H1 (cell line): ENCODE measurements around the gene COX10. TPM values are rescaled to one million over a fixed set of nuclear protein-coding genes. Genes with fewer than 3 reads are reported as not detected.

Experiments
- CTCF ChIA-PET: fragments of 300-600 bp; sonication (Branson Sonifier 250); formaldehyde crosslinking; loops from one replicate; lab custom pipeline; 2021; ENCODE audit not compliant: partially characterized antibody; lab: Charles Lee
- POLR2A ChIA-PET: fragments of 300-600 bp; sonication (Branson Sonifier 250); formaldehyde crosslinking; loops from one replicate; lab custom pipeline; 2021; ENCODE audit warnings: inconsistent platforms; ENCODE audit not compliant: partially characterized antibody; lab: Charles Lee
- DNase-seq, 2 experiments: peaks; one replicate each; pipeline versions ENCODE4 v3.0.0 to v3.0.0-alpha.2; 2010 to 2022; ENCODE audit warnings: low spot score in 2 of 2, low read depth in 1 of 2, mixed read lengths in 1 of 2
- FAIRE-seq: peaks from 2 replicates; lab custom pipeline; 2011; peaks lifted over from hg19 to GRCh38; lab: Jason Lieb, UNC
- H2AFZ ChIP-seq: 2 replicates; pipeline ENCODE4 v1.8.1; 2012; ENCODE audit warnings: low read length, inconsistent platforms
- H2AK5ac ChIP-seq: 2 replicates; pipeline ENCODE4 v1.6.1; 2013; ENCODE audit warnings: low read depth, low read length
- H2BK120ac ChIP-seq: replicated peaks from 2 replicates; pipeline ENCODE3; 2013; ENCODE audit warnings: low read depth, low read length, inconsistent platforms
- H2BK12ac ChIP-seq: 2 replicates; pipeline ENCODE4 v1.6.1; 2013; ENCODE audit warnings: low read depth, low read length
- H2BK15ac ChIP-seq: 2 replicates; pipeline ENCODE4 v1.6.1; 2013; ENCODE audit warnings: low read length
- H2BK20ac ChIP-seq: 2 replicates; pipeline ENCODE4 v1.6.1; 2013; ENCODE audit warnings: low read length
- H2BK5ac ChIP-seq: 2 replicates; pipeline ENCODE4 v1.6.1; 2013; ENCODE audit warnings: low read depth, low read length
- H3K14ac ChIP-seq: 2 replicates; pipeline ENCODE4 v1.6.1; 2013; ENCODE audit warnings: inconsistent platforms; ENCODE audit not compliant: insufficient read length
- H3K18ac ChIP-seq: 2 replicates; pipeline ENCODE4 v1.6.1; 2013; ENCODE audit warnings: low read length; ENCODE audit errors: extremely low read depth
- H3K23ac ChIP-seq: 2 replicates; pipeline ENCODE4 v1.6.1; 2013; ENCODE audit warnings: inconsistent platforms; ENCODE audit not compliant: insufficient read length
- H3K23me2 ChIP-seq: 2 replicates; pipeline ENCODE4 v1.6.1; 2013; ENCODE audit warnings: low read depth, low read length
- H3K27ac ChIP-seq: 2 replicates; pipeline ENCODE4 v1.6.1; 2011; ENCODE audit warnings: low read depth, low read length, inconsistent platforms
- H3K27me3 ChIP-seq, 4 experiments: replicated peaks in 1 of 4; 1 replicate in 1 of 4; 2 replicates in 3 of 4; pipeline versions ENCODE4 v1.6.1 to v1.8.1; 2011 to 2013; ENCODE audit warnings: low read length in 3 of 4, mild to moderate bottlenecking in 3 of 4, inconsistent platforms in 2 of 4, mixed read lengths in 2 of 4, moderate library complexity in 1 of 4; ENCODE audit not compliant: control insufficient read depth in 3 of 4, insufficient read depth in 3 of 4; ENCODE audit errors: extremely low read depth in 1 of 4
- H3K36me3 ChIP-seq, 4 experiments: 2 replicates each; pipeline versions ENCODE4 v1.6.1 to v1.8.1; 2011 to 2013; ENCODE audit warnings: mild to moderate bottlenecking in 4 of 4, low read length in 3 of 4, moderate library complexity in 2 of 4, control low read depth in 1 of 4, inconsistent platforms in 1 of 4; ENCODE audit not compliant: insufficient read depth in 4 of 4, control insufficient read depth in 2 of 4
- H3K4ac ChIP-seq: replicated peaks from 2 replicates; pipeline ENCODE3; 2013; ENCODE audit warnings: low read length, low read depth, mixed read lengths, inconsistent platforms; ENCODE audit not compliant: insufficient read length
- H3K4me1 ChIP-seq, 4 experiments: replicated peaks in 1 of 4; 1 replicate in 1 of 4; 2 replicates in 3 of 4; pipeline versions ENCODE4 v1.6.1 to v1.8.1; 2011 to 2013; ENCODE audit warnings: low read length in 3 of 4, inconsistent platforms in 2 of 4, mixed read lengths in 1 of 4; ENCODE audit not compliant: insufficient read depth in 4 of 4, control insufficient read depth in 3 of 4
- H3K4me2 ChIP-seq, 2 experiments: 2 replicates each; pipeline versions ENCODE4 v1.6.1 to v1.8.1; 2011 to 2013; ENCODE audit warnings: low read depth in 2 of 2, low read length in 2 of 2, control low read depth in 1 of 2, inconsistent platforms in 1 of 2, mild to moderate bottlenecking in 1 of 2; ENCODE audit not compliant: insufficient read depth in 1 of 2
- H3K4me3 ChIP-seq, 4 experiments: fragments of 200-600, 300-600 bp in 1 of 4; sonication (generic), shearing (Covaris generic), sonication (Bioruptor Twin) in 1 of 4; 2 replicates each; pipeline versions ENCODE4 v1.5.1 to v1.8.1; 2011 to 2016; ENCODE audit warnings: low read length in 4 of 4, low read depth in 3 of 4, control low read depth in 2 of 4, inconsistent platforms in 2 of 4, mild to moderate bottlenecking in 2 of 4, mixed read lengths in 1 of 4, moderate library complexity in 1 of 4; ENCODE audit not compliant: insufficient read depth in 2 of 4; ENCODE audit errors: extremely low read depth in 1 of 4
- H3K56ac ChIP-seq: replicated peaks from 2 replicates; pipeline ENCODE3; 2013; ENCODE audit warnings: low read depth, mild to moderate bottlenecking, mixed read lengths, low read length, inconsistent platforms; ENCODE audit not compliant: insufficient read length
- H3K79me1 ChIP-seq: 2 replicates; pipeline ENCODE4 v1.6.1; 2013; ENCODE audit warnings: low read depth, low read length, control low read depth
- H3K79me2 ChIP-seq, 2 experiments: 2 replicates each; pipeline versions ENCODE4 v1.6.1 to v1.8.1; 2012 to 2013; ENCODE audit warnings: low read length in 2 of 2, mild to moderate bottlenecking in 2 of 2, inconsistent platforms in 1 of 2; ENCODE audit not compliant: insufficient read depth in 2 of 2, control insufficient read depth in 1 of 2
- H3K9ac ChIP-seq, 4 experiments: replicated peaks in 1 of 4; 1 replicate in 1 of 4; 2 replicates in 3 of 4; pipeline versions ENCODE4 v1.6.1 to v1.8.1; 2011 to 2013; ENCODE audit warnings: low read depth in 3 of 4, low read length in 3 of 4, control low read depth in 2 of 4, mild to moderate bottlenecking in 2 of 4, moderate library complexity in 2 of 4, inconsistent platforms in 1 of 4; ENCODE audit errors: extremely low read depth in 1 of 4
- H3K9me3 ChIP-seq, 2 experiments: 2 replicates each; pipeline versions ENCODE4 v1.6.1 to v1.8.1; 2012 to 2013; ENCODE audit warnings: mild to moderate bottlenecking in 2 of 2, moderate library complexity in 2 of 2, control low read depth in 1 of 2, inconsistent platforms in 1 of 2, low read depth in 1 of 2, low read length in 1 of 2, mixed read lengths in 1 of 2; ENCODE audit not compliant: insufficient read depth in 2 of 2
- H4K20me1 ChIP-seq, 2 experiments: replicated peaks in 1 of 2; 2 replicates each; pipeline versions ENCODE3 to v1.8.1; 2011 to 2013; ENCODE audit warnings: inconsistent platforms in 2 of 2, low read length in 2 of 2, mild to moderate bottlenecking in 1 of 2; ENCODE audit not compliant: insufficient read depth in 2 of 2, control insufficient read depth in 1 of 2
- H4K5ac ChIP-seq: 2 replicates; pipeline ENCODE4 v1.6.1; 2013; ENCODE audit warnings: low read length, low read depth, mixed read lengths, inconsistent platforms; ENCODE audit not compliant: insufficient read length
- H4K8ac ChIP-seq: 2 replicates; pipeline ENCODE4 v1.8.0; 2013; ENCODE audit warnings: mild to moderate bottlenecking, moderate library complexity, low read length, inconsistent platforms; ENCODE audit not compliant: insufficient read depth; ENCODE audit errors: extremely low read depth
- H4K91ac ChIP-seq: replicated peaks from 2 replicates; pipeline ENCODE3; 2013; ENCODE audit warnings: low read length, mixed read lengths, inconsistent platforms; ENCODE audit not compliant: insufficient read length
- BACH1 ChIP-seq: IDR thresholded peaks from 2 replicates; pipeline ENCODE4 v1.6.1; 2012; ENCODE audit warnings: low read length, improper control_type of control experiment
- HDAC2 ChIP-seq, 2 experiments: fragments of 300-600 bp in 1 of 2; sonication (generic) in 1 of 2; IDR thresholded peaks; 2 replicates each; pipeline ENCODE4 v1.6.1; 2011 to 2012; ENCODE audit warnings: low read depth in 2 of 2, low read length in 2 of 2, mild to moderate bottlenecking in 2 of 2, moderate library complexity in 2 of 2, borderline replicate concordance in 1 of 2, inconsistent platforms in 1 of 2
- JUN ChIP-seq: IDR thresholded peaks from 2 replicates; pipeline ENCODE4 v1.6.1; 2011; ENCODE audit warnings: low read depth, mild to moderate bottlenecking, improper control_type of control experiment, low read length
- POLR2A ChIP-seq, 2 experiments: IDR thresholded peaks; 1 replicate in 1 of 2; 2 replicates in 1 of 2; pipeline ENCODE4 v1.6.1; 2011; ENCODE audit warnings: low read depth in 2 of 2, low read length in 2 of 2, mild to moderate bottlenecking in 2 of 2; ENCODE audit errors: control extremely low read depth in 1 of 2
- POU5F1 ChIP-seq: IDR thresholded peaks from 2 replicates; pipeline ENCODE4 v1.6.1; 2011; ENCODE audit warnings: low read depth, mild to moderate bottlenecking, low read length, moderate library complexity
- TAF1 ChIP-seq: IDR thresholded peaks from 2 replicates; pipeline ENCODE4 v1.6.1; 2011; ENCODE audit warnings: mild to moderate bottlenecking, low read depth, low read length
- WGBS, 2 experiments: shearing (Covaris generic) in 1 of 2; methylation state at CpG; one replicate each; pipeline versions ENCODE4 v1.1.6 to v1.1.7; 2013 to 2015; ENCODE audit warnings: low lambda C conversion rate in 2 of 2, mixed read lengths in 2 of 2, inconsistent platforms in 1 of 2, low coverage in 1 of 2, missing lambda C conversion rate in 1 of 2; ENCODE audit not compliant: insufficient replicate concordance in 2 of 2, insufficient coverage in 1 of 2, insufficient read length in 1 of 2; ENCODE audit errors: extremely low coverage in 1 of 2, missing lambda C conversion rate in 1 of 2; 5-methylcytosine and 5-hydroxymethylcytosine counted together
- polyA plus RNA-seq, 7 experiments: library from polyadenylated mRNA; depleted of rRNA in 3 of 7; stranded (reverse) in 5 of 7; unstranded in 2 of 7; fragments of >200 nt in 5 of 7; fragments of 200-250 nt in 2 of 7; gene quantifications; 1 replicate in 5 of 7; 2 replicates in 1 of 7; 4 replicates in 1 of 7; pipeline versions ENCODE4 v1.2.1 to v1.2.3, GENCODE V29; 2011 to 2013; ENCODE audit warnings: missing spikeins in 2 of 7, mixed read lengths in 2 of 7
- total RNA-seq: library from RNA; stranded (reverse); fragmentation: NEBNext Ultra II Directional; extraction: Animal tissue kit (Norgen Biotek cat#: 25700); gene quantifications from 2 replicates; pipeline ENCODE4 v1.2.1, GENCODE V29; 2021

Gene COX10
- total and polyA plus RNA-seq, 2 of the 8 experiments (the other 6 are each of a cell fraction or from before 2014, with no cell fraction given) = 18.0 to 23.0 TPM

- TF ChIP-seq TAF1 = no peak
- no peak for TF ChIP-seq HDAC2 (IDR thresholded peaks at IDR 0.05; ENCODE audit: borderline replicate concordance in 1 of 2, low read depth in 2 of 2, low read length in 2 of 2)
- TF ChIP-seq POU5F1 = no peak
- TF ChIP-seq BACH1 = no peak
- no peak for TF ChIP-seq POLR2A (IDR thresholded peaks at IDR 0.05; ENCODE audit: control extremely low read depth in 1 of 2, low read depth in 2 of 2, low read length in 2 of 2)
- TF ChIP-seq JUN = no peak
- no peaks in the 10 kb centered on the region for H4K20me1 ChIP-seq
- no peak overlapping the region for H3K9ac ChIP-seq
- H2AK5ac ChIP-seq = no peak overlapping the region
- no peak overlapping the region for H2BK120ac ChIP-seq
- ChIA-PET POLR2A (no interaction called here), CTCF (no interaction called here)
- H4K91ac ChIP-seq = no peak overlapping the region
- H3K56ac ChIP-seq = no peak overlapping the region
- 90% methylated on average over 4 of the region's 4 CpGs; no CpG with 5 or more reads in 1 of the 2 experiments for WGBS, 2 experiments
- H3K4me1 ChIP-seq = no peaks in the 10 kb centered on the region; a peak in 1 of 7 replicates
- no peak overlapping the region for H2BK5ac ChIP-seq
- H3K23ac ChIP-seq = no peak overlapping the region
- no peaks in the 10 kb centered on the region for H3K79me2 ChIP-seq
- H3K18ac ChIP-seq = no peak overlapping the region
- H3K4me3 ChIP-seq = no peak overlapping the region
- H2BK15ac ChIP-seq = no peak overlapping the region
- H3K23me2 ChIP-seq = no peaks in the 10 kb centered on the region
- peak overlapping the region; percentile 19; the same call in 1 of the 2 replicates for H2BK12ac ChIP-seq
- H3K4ac ChIP-seq = no peak overlapping the region
- no peak overlapping the region for H3K27ac ChIP-seq
- H3K36me3 ChIP-seq = no peaks in the 10 kb centered on the region; a peak in 1 of 8 replicates
- no peak overlapping the region for H3K4me2 ChIP-seq
- no peaks in the 10 kb centered on the region for H3K79me1 ChIP-seq
- DNase-seq = no peak
- FAIRE-seq = no peak
- H3K9me3 ChIP-seq = no peaks in the 10 kb centered on the region
- no peak overlapping the region for H3K14ac ChIP-seq
- no peak overlapping the region for H4K8ac ChIP-seq
- no peak overlapping the region for H2BK20ac ChIP-seq
- no peak overlapping the region for H2AFZ ChIP-seq
- no peaks in the 10 kb centered on the region for H3K27me3 ChIP-seq
- H4K5ac ChIP-seq = no peak overlapping the region
These were observed 132.7 kb downstream of the COX10 start for GRCh38 chr17:14201988-14202380.
